ENCODE results near the gene ATP5F1C.
"Not testable (repeated sequence)": the region's sequence is repeated elsewhere in the genome, so short reads cannot be mapped to it uniquely, and the experiment has no call there.

Gene ATP5F1C

DNA sequence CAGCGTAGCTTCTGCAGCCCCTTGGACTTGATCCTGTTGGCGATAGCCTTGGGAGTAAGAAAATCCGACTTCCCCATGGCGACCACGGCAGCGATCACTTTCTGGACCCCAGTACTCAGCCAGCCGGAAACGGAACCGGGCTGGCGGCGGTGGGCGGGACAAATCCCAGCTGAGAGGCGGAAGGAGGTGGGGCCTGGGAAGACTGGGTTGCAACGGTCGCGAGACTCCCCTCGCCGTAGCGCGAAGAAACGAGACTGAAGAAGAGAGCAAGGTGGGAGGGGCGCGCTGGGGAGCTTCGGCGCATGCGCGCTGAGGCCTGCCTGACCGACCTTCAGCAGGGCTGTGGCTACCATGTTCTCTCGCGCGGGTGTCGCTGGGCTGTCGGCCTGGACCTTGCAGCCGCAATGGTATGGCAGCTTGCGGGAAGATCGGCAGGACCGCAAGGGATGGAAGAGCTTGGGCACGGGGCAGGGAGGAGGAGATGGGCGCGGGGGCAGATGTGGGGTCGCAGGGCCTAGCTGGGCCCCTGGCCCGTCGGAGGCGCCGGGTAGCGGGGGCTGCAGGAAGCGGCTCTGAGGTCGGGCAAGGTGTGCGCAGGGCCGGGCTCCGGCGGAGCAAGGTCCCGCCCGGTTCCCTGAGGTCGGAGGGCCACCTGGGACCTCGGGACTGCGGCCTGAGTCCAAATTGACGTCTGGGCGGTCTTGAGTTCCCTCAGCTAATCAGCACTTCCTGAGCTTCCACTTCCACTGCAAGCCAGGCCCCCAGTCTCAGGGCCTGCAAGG lies at the start of gene ATP5F1C, which contains the start of gene KIN:
Gene ATP5F1C (plus strand): TSS at position 321 of the 782 bp plus-strand sequence. CDS start 31 bp downstream, at position 352.
Gene KIN (minus strand): TSS at position 137 of the 782 bp plus-strand sequence. CDS start 60 bp downstream, at position 77.
- peak; percentile 79 for DNase-seq (ENCODE audit: low read depth)

DNA sequence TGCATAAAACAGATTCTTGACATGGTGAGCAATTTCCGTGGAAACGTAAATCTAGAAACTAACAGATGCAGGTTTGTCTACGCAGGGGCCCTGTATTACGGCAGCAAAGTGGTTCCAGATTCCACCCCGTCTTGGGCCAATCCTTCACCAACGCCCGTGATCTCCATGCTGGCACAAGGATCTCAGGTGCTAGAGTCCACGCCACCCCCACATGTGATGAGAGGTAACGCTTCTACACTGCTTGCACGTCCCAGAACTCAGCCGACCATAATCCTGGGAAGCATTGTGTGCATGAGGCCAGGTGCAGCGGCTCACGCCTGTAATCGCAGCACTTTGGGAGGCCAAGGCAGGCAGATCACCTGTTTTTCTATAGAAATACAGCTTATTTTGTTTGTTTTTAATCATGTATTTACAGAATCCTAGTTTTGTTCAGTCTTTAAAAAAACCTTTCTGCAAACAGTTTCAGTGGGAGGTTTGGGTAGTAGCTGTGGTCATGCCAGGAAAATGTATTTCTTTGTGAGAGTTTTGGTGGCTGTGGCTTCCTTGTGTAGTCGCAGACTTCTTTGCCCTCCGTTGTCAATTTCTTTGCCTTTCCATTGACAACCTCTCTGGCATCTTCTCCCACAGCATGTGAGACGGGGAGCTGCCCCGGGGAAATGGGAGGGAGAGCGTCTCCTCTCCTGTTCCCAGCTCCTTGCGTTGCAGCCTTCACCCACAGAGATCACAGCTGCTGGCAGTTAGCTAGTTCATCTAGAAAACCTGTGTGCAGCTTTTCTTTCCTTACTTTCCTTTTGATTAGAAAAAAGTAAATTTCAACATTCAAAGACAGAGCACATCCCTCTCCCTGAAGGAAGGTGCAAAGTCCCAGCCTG lies 49.2 kb upstream of the ATP5F1C start:
- DNase-seq (ENCODE audit: low read depth) = no peak

DNA sequence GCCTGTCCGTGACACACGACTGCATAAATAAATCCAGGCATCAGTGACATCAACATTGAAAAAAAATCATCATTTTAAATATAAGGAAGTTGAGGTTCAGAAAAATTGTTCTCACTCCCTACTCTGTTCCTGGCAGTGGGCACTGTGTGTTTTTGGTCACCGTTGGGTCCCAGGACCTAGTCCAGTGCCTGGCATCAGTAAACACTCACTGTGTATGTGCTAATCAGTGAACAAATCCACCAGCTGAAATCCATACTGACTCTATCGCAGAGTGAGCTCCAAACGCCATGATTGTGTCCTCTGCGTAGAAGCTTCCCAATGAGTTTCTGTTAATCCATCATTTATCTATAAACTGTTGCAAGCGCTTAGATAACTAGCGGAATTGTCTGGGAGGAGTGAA lies 43.7 kb upstream of the ATP5F1C start:
- no peak for DNase-seq (ENCODE audit: low read depth)

DNA sequence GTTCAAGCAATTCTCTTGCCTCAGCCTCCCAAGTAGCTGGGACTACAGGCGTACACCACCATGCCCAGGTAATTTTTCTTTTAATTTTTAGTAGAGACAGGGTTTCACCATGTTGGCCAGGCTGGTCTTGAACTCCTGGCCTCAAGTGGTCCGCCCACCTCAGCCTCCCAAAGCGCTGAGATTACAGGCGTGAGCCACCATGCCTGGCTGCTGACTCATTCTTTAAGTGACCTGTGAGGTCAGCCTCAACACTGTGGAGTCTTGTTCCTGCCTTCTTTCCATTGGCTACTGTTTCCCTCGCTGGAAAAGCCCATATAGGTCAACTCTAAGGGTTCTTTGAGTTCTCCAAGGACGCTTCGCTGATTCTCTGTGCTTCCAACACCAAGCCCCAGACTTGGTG lies 39.3 kb upstream of the ATP5F1C start:
- DNase-seq (ENCODE audit: low read depth) = not testable (repeated sequence)

DNA sequence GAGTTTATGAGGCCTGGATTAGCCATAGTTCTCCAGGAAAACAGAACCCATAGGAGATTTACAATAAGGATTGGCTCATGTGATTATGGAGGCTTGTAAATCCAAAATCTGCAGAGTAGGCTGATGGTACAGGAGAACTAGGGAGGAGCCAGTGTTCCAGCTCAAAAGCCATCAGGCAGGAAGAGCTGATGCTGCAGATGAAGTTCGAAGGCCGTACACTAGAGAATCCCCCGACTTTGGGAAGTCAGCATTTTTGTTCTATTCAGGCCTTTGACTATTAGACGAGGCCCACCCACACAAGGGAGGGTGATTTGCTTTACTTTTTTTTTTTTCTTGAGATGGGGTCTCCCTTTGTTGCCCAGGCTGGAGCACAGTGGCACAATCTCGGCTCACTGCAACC lies 37.8 kb upstream of the ATP5F1C start:
- no peak for DNase-seq (ENCODE audit: low read depth)

DNA sequence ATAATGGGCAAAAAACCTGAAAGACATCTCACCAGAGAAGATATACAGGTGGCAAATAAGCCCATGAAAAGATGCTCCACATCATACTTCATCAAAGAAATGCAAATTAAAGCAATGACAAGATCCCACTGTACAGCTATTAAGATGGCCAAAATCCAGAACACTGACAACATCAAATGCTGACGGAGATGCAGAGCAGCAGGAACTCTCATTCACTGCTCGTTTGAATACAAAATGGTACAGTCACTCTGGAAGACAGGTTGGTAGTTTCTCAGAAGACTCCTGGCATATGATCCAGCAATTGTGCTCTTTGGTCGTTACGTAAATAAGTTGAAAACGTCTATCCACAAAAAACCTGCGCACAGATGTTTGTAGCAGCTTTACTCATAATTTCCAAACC lies 35.7 kb upstream of the ATP5F1C start:
- DNase-seq (ENCODE audit: low read depth) = no peak

DNA sequence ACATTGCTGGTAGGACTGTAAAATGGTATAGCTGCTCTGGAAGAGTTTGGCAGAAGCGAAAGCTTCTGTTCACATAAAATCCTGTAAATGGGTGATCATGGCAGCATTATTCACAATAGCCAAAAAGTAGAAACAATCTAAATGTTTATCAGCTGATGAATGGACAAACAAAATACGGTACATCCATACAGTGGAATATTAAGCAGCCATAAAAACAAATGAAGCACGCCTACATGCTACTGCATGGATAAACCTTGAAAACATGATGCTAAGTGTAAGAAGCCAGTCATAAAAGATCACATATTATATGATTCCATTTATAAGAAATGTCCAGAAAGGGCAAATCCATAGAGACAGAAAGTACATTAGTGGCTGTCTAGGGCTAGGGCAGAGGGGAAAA lies 32.9 kb upstream of the ATP5F1C start:
- DNase-seq (ENCODE audit: low read depth) = no peak

DNA sequence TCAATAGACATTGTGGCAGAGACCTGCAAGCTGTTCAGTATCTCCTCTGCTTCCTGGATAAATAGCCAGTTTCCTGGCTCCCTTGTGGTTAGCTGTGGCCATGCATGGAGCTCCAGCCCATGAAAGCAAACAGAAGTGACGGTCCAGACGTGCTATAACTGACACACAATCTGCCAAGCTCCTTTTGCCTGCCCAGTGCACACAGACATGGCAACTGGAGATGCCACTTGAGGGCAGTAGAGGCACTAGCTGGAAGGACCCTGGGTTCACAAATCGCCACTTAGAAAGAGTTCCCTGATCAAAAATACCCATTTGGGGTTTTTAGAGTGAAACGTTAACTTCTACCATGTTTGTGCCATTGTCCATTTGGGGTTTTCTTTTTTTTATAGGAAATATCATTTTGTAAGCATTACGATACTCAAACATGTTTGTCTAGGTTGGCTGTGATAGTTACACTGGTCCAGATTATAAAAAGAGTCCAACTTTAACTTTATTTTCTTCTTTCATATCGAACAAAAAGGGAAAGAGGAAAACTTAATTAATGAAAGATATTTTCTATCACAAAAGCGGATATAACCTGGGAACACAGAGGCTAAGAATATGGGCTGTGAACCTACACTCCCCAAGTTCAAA lies 31.5 kb upstream of the ATP5F1C start:
- no peak for DNase-seq (ENCODE audit: low read depth)

DNA sequence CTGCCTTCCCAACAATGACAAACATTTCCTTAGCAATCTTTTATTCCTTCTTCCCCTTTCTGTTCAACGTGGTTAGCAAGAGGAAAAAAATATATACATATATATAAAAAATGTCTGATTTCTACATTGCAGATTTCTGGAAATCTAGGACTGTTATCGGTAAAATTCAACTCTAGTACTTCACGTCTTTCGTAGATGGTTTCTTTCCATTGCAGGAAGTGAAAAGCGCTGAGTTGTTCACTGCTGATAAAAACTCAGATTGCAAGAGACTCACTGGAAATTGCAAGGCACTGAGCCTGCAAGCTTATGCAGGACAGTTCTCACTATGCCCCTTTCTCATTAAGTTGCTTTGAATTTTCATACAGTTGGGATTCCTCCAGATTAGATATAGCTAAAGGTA lies 24.0 kb upstream of the ATP5F1C start:
- no peak for DNase-seq (ENCODE audit: low read depth)

DNA sequence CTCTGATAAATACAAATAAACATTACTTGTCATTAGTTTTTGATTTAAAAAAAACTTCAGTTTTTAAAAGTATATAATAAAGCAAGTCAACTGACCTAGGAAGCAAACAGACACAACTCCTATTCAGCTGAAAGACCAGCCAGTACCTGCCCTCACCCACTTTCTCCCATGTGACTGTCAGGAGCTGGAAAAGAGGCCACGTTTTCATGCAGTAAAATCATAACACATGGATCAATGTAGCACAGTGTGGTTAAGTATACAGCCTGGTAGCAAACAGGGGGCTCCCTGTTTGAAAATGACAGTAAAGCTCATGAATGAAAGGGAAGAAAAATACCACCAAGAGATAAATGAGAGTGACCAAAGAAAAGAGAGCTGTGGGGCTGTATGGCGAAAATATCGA lies 21.7 kb upstream of the ATP5F1C start:
- no peak for DNase-seq (ENCODE audit: low read depth)

DNA sequence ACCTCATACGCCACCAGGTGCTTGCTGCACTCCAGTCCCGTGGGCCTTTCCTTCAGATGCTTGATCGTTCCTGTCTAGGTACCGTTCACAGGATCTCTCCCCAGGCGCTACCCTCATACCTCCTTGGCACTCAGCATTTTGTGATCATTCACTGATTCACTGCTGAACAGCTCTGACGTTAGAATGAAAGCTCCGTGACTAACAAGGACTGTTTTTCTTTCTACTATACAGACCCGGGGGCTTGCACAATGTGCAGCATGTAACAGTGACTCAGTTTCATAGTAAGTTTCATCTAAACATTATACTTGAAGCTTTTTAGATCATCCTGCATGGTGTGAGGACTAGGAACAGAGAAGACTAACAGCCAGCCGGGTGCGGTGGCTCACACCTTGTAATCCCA lies 20.8 kb upstream of the ATP5F1C start:
- DNase-seq (ENCODE audit: low read depth) = no peak

DNA sequence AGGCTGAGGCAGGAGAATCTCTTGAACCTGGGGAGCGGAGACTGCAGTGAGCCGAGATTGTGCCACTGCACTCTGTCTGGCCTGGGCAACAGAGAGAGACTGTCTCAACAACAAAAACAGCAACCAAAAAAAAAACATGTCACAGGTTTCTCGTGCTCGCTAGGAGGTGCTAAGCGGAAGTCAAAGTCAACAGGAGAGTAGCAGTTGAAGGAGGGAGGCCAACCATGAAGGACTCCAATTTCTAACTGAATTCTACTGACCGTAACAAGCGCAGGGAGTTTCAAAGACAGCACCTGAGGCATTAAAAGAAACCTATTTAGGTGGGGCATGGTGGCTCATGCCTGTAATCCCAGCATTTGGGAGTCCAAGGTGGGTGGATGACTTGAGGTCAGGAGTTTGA lies 19.6 kb upstream of the ATP5F1C start:
- no peak for DNase-seq (ENCODE audit: low read depth)

DNA sequence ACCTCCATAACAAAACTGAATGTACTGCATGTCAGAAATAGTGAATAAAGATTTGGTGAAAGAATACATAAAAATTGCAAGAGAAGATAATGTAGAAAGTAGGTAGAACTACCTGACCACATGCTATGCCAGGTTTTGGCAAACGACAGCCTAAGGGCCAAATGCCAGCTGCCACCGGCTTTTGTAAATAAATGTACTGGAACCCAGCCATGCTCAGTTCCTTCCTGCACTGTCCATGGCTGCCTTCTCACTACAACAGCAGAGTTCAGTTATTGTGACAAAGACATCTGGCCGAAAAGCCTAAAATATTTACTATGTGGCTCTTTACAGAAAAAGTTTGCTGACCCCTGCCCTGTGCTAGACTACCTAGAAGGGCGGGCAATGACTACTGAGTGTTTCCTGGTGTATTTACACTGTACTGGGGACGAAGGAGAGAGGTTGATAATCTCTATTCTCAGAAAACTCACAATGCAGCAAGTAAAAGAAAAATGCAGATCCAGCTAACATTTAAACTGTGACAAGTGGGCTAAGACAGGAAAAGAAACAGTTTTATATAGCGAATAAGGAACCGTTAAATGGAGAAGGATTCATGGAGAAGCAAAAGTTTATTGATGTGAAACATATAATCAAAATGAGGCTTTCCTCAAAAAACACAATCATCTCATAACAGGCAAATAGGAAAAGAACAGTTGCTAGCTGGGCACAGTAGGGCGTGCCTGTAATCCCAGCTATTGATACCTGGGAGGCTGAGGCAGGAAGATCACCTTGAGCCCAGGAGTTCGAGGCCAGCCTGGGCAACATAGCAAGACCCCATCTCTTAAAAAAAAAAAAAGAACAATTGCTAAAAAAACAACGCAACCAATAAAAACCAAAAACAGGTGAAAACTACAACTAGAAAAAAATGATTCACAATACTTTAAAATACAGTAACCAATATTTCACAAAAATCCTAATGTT lies 13.9 kb upstream of the ATP5F1C start:
- no peak for DNase-seq (ENCODE audit: low read depth)

DNA sequence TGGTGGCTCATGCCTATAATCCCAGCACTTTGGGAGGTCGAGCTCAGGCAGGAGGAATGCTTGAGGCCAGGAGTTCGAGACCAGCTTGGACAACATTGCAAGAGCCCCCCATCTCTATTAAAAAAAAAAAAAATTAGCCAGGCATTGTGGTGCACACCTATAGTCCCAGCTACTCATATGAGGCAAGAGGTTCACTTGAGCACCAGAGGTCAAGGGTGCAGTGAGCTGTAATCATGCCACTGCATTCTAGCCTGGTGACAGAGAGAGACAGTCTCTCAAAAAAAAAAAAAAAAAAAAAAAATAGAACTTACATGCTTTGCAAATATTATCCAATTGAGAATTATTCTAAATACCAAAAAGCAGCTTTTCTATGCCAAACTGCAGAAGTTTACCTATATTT lies 11.2 kb upstream of the ATP5F1C start:
- DNase-seq (ENCODE audit: low read depth) = no peak

DNA sequence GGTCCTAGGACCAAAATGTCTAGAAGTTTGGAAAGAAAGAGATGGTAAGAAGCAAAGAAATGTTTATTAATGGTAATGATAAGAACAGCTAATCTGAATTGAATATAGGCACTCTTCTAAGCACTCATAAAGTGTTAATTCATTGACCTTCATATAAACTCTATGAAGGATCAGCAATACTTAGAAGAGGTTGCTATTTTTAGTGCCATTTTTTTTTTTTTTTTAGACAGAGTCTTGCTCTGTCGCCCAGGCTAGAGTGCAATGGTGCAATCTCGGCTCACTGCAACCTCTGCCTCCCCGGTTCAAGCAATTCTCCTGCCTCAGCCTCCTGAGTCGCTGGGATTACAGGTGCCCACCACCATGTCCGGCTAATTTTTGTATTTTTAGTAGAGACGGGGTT lies 5.8 kb upstream of the ATP5F1C start:
- not testable (repeated sequence) for DNase-seq (ENCODE audit: low read depth)

DNA sequence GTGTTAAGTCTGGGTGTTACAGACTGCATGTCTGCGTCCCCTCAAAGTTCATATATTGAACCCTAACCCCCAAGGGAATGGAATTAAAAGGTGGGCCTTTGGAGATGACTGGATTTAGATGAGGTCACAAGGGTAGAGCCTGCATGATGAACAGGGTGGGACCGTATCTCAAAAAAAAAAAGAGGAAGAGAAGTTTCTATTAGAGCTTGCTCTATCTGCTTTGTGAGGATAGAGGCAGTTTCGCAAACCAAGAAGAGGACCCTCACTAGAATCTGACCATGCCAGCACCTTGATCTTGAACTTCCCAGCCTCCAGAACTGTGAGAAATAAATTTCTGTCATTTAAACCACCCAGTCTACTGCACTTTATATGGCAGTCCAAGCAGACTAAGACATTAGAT lies 1.5 kb upstream of the ATP5F1C start:
- DNase-seq (ENCODE audit: low read depth) = no peak

DNA sequence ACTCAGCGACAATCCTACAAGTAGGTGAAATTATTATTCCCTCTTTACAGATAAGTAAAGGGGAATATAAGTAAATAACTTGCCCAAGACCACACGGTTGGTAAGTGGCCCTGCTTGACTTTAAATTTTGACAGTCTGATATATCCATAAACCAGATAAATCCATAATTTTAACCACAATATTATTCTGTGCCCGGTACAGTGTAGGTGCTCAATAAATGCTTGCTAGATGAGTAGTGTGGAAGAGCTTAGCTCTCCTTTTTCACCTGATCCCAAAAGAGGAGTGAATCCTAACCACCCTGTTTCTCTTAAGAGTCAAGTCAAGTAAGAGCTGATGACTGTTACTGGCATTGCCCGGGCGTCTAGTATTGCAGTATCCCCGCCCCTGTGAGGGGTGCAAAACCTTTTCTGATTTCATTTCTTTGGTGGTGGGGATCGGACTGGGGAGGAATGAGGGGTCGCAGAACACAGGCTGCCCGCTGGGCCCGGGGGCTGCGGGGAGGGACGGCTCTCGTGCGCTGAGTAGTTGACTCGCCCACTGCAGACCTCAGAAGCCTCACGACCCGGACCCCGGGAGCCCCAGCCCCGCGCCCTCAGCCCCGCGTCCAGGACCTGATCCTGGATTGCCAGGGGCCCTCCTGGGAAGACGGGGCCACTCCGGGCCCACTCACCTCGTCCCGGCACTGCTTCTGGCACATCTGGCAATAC lies 674 bp upstream of the ATP5F1C start:
- DNase-seq (ENCODE audit: low read depth) = no peak

DNA sequence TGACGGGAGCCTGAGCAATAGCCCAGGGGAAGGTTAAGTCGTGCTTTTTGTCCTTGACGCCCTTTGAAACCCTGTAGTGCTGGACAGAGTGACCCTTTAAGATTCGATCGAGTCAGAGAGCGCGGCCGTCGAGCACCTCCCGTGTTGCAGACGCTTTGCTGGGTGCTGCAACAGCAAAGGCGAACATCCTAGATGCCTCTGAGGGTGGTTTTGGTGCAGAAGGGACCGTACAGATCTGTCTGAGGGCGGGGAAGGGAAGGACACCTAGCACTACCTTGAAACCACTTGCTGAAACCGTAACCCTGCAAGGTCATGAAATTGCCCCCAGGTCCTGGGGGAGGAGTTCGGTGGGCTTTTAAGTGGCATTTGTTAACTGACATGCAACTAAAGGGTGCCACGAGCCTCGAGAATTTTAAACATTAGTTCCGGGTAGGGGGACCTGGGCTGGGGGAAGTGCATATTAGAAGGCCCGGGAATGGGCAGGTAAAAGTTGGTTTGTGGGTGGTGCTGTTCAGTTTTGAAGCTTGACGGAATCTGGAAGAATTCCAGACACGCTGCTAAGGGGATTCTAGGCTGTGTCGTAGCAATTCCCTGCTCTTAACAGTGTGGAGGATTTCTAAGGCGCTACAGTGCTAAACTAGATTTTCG lies 786 bp downstream of the ATP5F1C start:
- no peak for DNase-seq (ENCODE audit: low read depth)

DNA sequence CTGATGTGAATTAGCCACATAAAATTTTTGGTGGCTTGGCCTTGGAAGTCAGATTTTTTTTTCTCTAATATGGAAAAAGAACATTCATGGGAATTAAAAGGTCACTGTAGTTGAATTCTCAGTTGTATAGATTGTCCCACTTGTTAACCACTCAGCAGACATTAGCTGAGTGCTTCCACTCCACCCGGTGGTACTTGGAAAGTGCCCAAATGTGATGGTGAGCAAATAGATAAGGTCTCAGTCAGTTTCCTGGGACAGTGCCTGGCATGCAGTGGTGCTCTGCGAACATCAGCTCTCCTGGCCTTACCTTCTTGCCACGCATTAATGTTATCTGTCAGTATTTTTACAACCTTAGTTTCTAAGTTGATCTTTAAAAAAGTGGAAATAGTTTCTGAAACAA lies 1.4 kb downstream of the ATP5F1C start:
- DNase-seq (ENCODE audit: low read depth) = no peak

DNA sequence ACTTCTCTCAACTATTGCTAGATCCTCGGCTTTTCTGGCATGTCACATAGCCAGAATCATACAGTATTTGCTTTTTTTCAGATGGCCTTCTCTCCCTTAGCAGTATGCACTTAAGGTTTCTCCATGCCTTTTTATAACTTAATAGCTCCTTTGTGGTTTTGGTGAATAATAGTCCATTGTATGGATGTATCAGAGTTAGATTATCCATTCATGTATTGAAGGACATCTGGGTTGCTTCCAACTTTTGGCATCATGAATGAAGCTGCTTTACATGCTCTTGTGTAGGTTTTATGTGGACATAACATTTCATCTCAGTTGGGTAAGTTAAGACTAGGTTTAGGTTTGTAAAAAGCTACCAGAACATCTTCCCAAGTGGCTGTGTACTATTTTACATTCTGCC lies 4.6 kb downstream of the ATP5F1C start:
- no peak for DNase-seq (ENCODE audit: low read depth)

All from HS-27A (cell line).